CD4-positive, CD25-positive, alpha-beta regulatory T cell (primary cell): ENCODE measurements around the gene CLMP. TPM values are rescaled to one million over a fixed set of nuclear protein-coding genes. Genes with fewer than 3 reads are reported as not detected.

Experiments used
- ATAC-seq, 2 donors: fragments of 150-1000 bp; cut with Tn5 transposase; one replicate each; pipeline ENCODE4 v1.10.0; 2021; ENCODE audit warnings: low read depth in 2 of 2, moderate number of reproducible peaks in 2 of 2, moderate library complexity in 1 of 2
- DNase-seq, 3 donors: peaks; one replicate each; pipeline versions ENCODE4 v3.0.0 to v3.0.0-alpha.2; 2012 to 2022; ENCODE audit warnings: mixed read lengths in 1 of 3
- H3K27ac ChIP-seq: one replicate; pipeline ENCODE4 v1.7.0; 2013; ENCODE audit warnings: mild to moderate bottlenecking, low read length; ENCODE audit not compliant: insufficient read depth, poor library complexity, severe bottlenecking
- H3K27me3 ChIP-seq: one replicate; pipeline ENCODE4 v1.7.0; 2013; ENCODE audit warnings: low read length; ENCODE audit not compliant: control insufficient read depth, insufficient read depth
- H3K36me3 ChIP-seq: one replicate; pipeline ENCODE4 v1.7.0; 2013; ENCODE audit warnings: mild to moderate bottlenecking, low read length, moderate library complexity; ENCODE audit not compliant: control insufficient read depth, insufficient read depth
- H3K4me1 ChIP-seq: 2 replicates; pipeline ENCODE4 v1.7.0; 2013; ENCODE audit warnings: mild to moderate bottlenecking, low read length; ENCODE audit not compliant: insufficient read depth, control insufficient read depth, poor library complexity, severe bottlenecking
- H3K4me3 ChIP-seq: one replicate; pipeline ENCODE4 v1.7.0; 2013; ENCODE audit warnings: low read depth, mild to moderate bottlenecking, low read length, moderate library complexity
- H3K9me3 ChIP-seq, 2 experiments: 1 replicate in 1 of 2; 2 replicates in 1 of 2; pipeline ENCODE4 v1.7.0; 2013; ENCODE audit warnings: low read length in 2 of 2, mild to moderate bottlenecking in 1 of 2, moderate library complexity in 1 of 2; ENCODE audit not compliant: control insufficient read depth in 2 of 2
- H3K27ac Mint-ChIP-seq, 3 donors: one replicate each; pipeline ENCODE4 v1.8.0; 2020 to 2022; ENCODE audit warnings: mild to moderate bottlenecking in 3 of 3, mixed read lengths in 3 of 3, moderate library complexity in 2 of 3
- H3K27me3 Mint-ChIP-seq: one replicate; pipeline ENCODE4 v1.8.0; 2022; ENCODE audit warnings: mild to moderate bottlenecking, mixed read lengths
- H3K36me3 Mint-ChIP-seq: one replicate; pipeline ENCODE4 v1.8.0; 2020; ENCODE audit warnings: mixed read lengths
- H3K4me1 Mint-ChIP-seq, 4 donors: one replicate each; pipeline ENCODE4 v1.8.0; 2020 to 2022; ENCODE audit warnings: mixed read lengths in 4 of 4, mild to moderate bottlenecking in 1 of 4
- H3K4me3 Mint-ChIP-seq, 4 donors: one replicate each; pipeline ENCODE4 v1.8.0; 2020 to 2022; ENCODE audit warnings: mild to moderate bottlenecking in 4 of 4, mixed read lengths in 4 of 4, moderate library complexity in 3 of 4
- H3K9me3 Mint-ChIP-seq, 7 donors: one replicate each; pipeline ENCODE4 v1.8.0; 2020 to 2022; ENCODE audit warnings: mixed read lengths in 7 of 7, mild to moderate bottlenecking in 3 of 7, moderate library complexity in 2 of 7
- polyA plus RNA-seq, 4 donors: library from polyadenylated mRNA; unstranded; fragments of 300-500 nt; fragmentation: Illumina TruSeq; gene quantifications; one replicate each; pipeline ENCODE4 v1.2.3, GENCODE V29; 2021
- total RNA-seq: library from RNA; stranded (reverse); gene quantifications from one replicate; pipeline ENCODE4 v1.2.3, GENCODE V29; 2022

Gene CLMP
- total and polyA plus RNA-seq, 5 donors from 2014 or later, result 0.05 to 0.23 (median 0.11) TPM

- Mint-ChIP-seq H3K4me1 (peaks cover 20 to 69% (median 52%) of the 10 kb centered on the region in 4 donors), H3K36me3 (peaks cover 69% of the 10 kb centered on the region), H3K4me3 (peak overlapping the region; percentile 78 to 100 (median 94)), H3K9me3 (peaks cover 0 to 1% (median 0%) of the 10 kb centered on the region in 7 donors), H3K27ac (peak overlapping the region; percentile 55 to 97 (median 92)), H3K27me3 (no peaks in the 10 kb centered on the region)
- Histone ChIP-seq H3K27ac (peak overlapping the region; percentile 66), H3K27me3 (no peaks in the 10 kb centered on the region), H3K9me3 (no peaks in the 10 kb centered on the region), H3K4me1 (peaks cover 68% of the 10 kb centered on the region), H3K4me3 (peak overlapping the region; percentile 65), H3K36me3 (peaks cover 63% of the 10 kb centered on the region)
- DNase-seq (no peak), ATAC-seq (no peak)
Observed at GRCh38 chr11:123055191-123055901, 139.7 kb downstream of the CLMP start.

- peak overlapping the region; percentile 8 to 92 (median 57) for H3K27ac Mint-ChIP-seq
- Histone ChIP-seq H3K36me3 (peaks cover 55% of the 10 kb centered on the region), H3K27me3 (no peaks in the 10 kb centered on the region), H3K4me3 (peak overlapping the region; percentile 65), H3K27ac (peak overlapping the region; percentile 62), H3K4me1 (peaks cover 60% of the 10 kb centered on the region), H3K9me3 (no peaks in the 10 kb centered on the region)
- H3K9me3 Mint-ChIP-seq, result peaks cover 0 to 1% (median 0%) of the 10 kb centered on the region in 7 donors
- DNase-seq (peak; percentile 24 to 79 (median 75)), ATAC-seq (peak; percentile 78 to 81)
- H3K27me3 Mint-ChIP-seq, result no peaks in the 10 kb centered on the region
- H3K4me3 Mint-ChIP-seq, result peak overlapping the region; percentile 78 to 100 (median 94)
- peaks cover 60% of the 10 kb centered on the region for H3K36me3 Mint-ChIP-seq
- peaks cover 20 to 63% (median 49%) of the 10 kb centered on the region in 4 donors for H3K4me1 Mint-ChIP-seq
Observed at GRCh38 chr11:123054301-123055065, 140.6 kb downstream of the CLMP start.

- Histone ChIP-seq H3K9me3 (no peaks in the 10 kb centered on the region), H3K27me3 (no peaks in the 10 kb centered on the region), H3K4me3 (no peak overlapping the region), H3K27ac (no peak overlapping the region), H3K36me3 (peaks cover 41% of the 10 kb centered on the region), H3K4me1 (peaks cover 46% of the 10 kb centered on the region)
- H3K36me3 Mint-ChIP-seq, result peaks cover 46% of the 10 kb centered on the region
- H3K27ac Mint-ChIP-seq, result peak overlapping the region in 1 of 3 donors; percentile 93
- no peak overlapping the region for H3K4me3 Mint-ChIP-seq
- ATAC-seq, result no peak
- peaks cover 0 to 1% (median 0%) of the 10 kb centered on the region in 7 donors for H3K9me3 Mint-ChIP-seq
- no peak for DNase-seq
- H3K4me1 Mint-ChIP-seq, result peaks cover 20 to 50% (median 39%) of the 10 kb centered on the region in 4 donors
- H3K27me3 Mint-ChIP-seq, result no peaks in the 10 kb centered on the region
Observed at GRCh38 chr11:123052901-123053721, 141.9 kb downstream of the CLMP start.

GRCh38 chr11:123051634-123052033 lies 143.4 kb downstream of the CLMP start:
- Histone ChIP-seq H3K4me1 (peaks cover 32% of the 10 kb centered on the region), H3K36me3 (peaks cover 26% of the 10 kb centered on the region), H3K4me3 (no peak overlapping the region), H3K27ac (no peak overlapping the region), H3K9me3 (no peaks in the 10 kb centered on the region), H3K27me3 (no peaks in the 10 kb centered on the region)
- Mint-ChIP-seq H3K27ac (no peak overlapping the region), H3K4me3 (no peak overlapping the region), H3K9me3 (peaks cover 0 to 1% (median 0%) of the 10 kb centered on the region in 7 donors), H3K4me1 (peaks cover 20 to 35% (median 25%) of the 10 kb centered on the region in 4 donors), H3K36me3 (peaks cover 32% of the 10 kb centered on the region), H3K27me3 (no peaks in the 10 kb centered on the region)
- DNase-seq (no peak), ATAC-seq (no peak)

- Mint-ChIP-seq H3K27me3 (no peaks in the 10 kb centered on the region), H3K9me3 (peaks cover 0 to 1% (median 0%) of the 10 kb centered on the region in 7 donors), H3K4me3 (no peak overlapping the region), H3K36me3 (peaks cover 27% of the 10 kb centered on the region), H3K4me1 (peaks cover 18 to 30% (median 21%) of the 10 kb centered on the region in 4 donors), H3K27ac (no peak overlapping the region)
- DNase-seq (no peak), ATAC-seq (no peak)
- Histone ChIP-seq H3K9me3 (no peaks in the 10 kb centered on the region), H3K36me3 (peaks cover 21% of the 10 kb centered on the region), H3K27ac (no peak overlapping the region), H3K27me3 (no peaks in the 10 kb centered on the region), H3K4me3 (no peak overlapping the region), H3K4me1 (peaks cover 27% of the 10 kb centered on the region)
Observed at GRCh38 chr11:123051146-123051545, 143.9 kb downstream of the CLMP start.

- ATAC-seq, result no peak
Observed at GRCh38 chr11:123047947-123048293, 147.1 kb downstream of the CLMP start.

GRCh38 chr11:123047266-123047946 lies 147.6 kb downstream of the CLMP start:
- Mint-ChIP-seq H3K4me1 (peaks cover 0 to 2% (median 0%) of the 10 kb centered on the region in 4 donors), H3K27ac (no peak overlapping the region), H3K9me3 (peaks cover 0 to 1% (median 0%) of the 10 kb centered on the region in 7 donors), H3K27me3 (no peaks in the 10 kb centered on the region), H3K36me3 (peaks cover 4% of the 10 kb centered on the region), H3K4me3 (no peak overlapping the region)
- no peaks in the 10 kb centered on the region for H3K27me3 ChIP-seq
- no peaks in the 10 kb centered on the region for H3K4me1 ChIP-seq
- no peaks in the 10 kb centered on the region for H3K36me3 ChIP-seq
- H3K4me3 ChIP-seq, result no peak overlapping the region
- no peak overlapping the region for H3K27ac ChIP-seq
- ATAC-seq, result no peak
- no peak for DNase-seq
- H3K9me3 ChIP-seq, result no peaks in the 10 kb centered on the region

More at GRCh38 chr11:123047947-123048293, 147.1 kb downstream of the CLMP start:
- no peak overlapping the region for H3K4me3 Mint-ChIP-seq
- Histone ChIP-seq H3K4me3 (no peak overlapping the region), H3K27ac (no peak overlapping the region), H3K4me1 (no peaks in the 10 kb centered on the region), H3K36me3 (no peaks in the 10 kb centered on the region), H3K27me3 (no peaks in the 10 kb centered on the region), H3K9me3 (no peaks in the 10 kb centered on the region)
- H3K4me1 Mint-ChIP-seq, result peaks cover 0 to 2% (median 0%) of the 10 kb centered on the region in 4 donors
- H3K36me3 Mint-ChIP-seq, result peaks cover 4% of the 10 kb centered on the region
- H3K27me3 Mint-ChIP-seq, result no peaks in the 10 kb centered on the region
- no peak overlapping the region for H3K27ac Mint-ChIP-seq
- DNase-seq, result no peak
- peaks cover 0 to 1% (median 0%) of the 10 kb centered on the region in 7 donors for H3K9me3 Mint-ChIP-seq
